Activated naive CD8-positive, alpha-beta T cell treated with anti-CD3 and anti-CD28 coated beads for 36 hours (primary cell): ENCODE data around the gene UGT1A9. TPM values are rescaled to one million over a fixed set of nuclear protein-coding genes. Genes with fewer than 3 reads are reported as not detected.

ENCODE experiments used
- DNase-seq: peaks from one replicate; pipeline ENCODE4 v3.0.0; 2021
- H3K27ac Mint-ChIP-seq: one replicate; pipeline ENCODE4 v1.8.0; 2022; ENCODE audit warnings: mild to moderate bottlenecking, moderate library complexity, mixed read lengths
- H3K27me3 Mint-ChIP-seq: one replicate; pipeline ENCODE4 v1.8.0; 2022; ENCODE audit warnings: mild to moderate bottlenecking, mixed read lengths
- H3K36me3 Mint-ChIP-seq: one replicate; pipeline ENCODE4 v1.8.0; 2021; ENCODE audit warnings: mild to moderate bottlenecking, mixed read lengths
- H3K4me1 Mint-ChIP-seq: one replicate; pipeline ENCODE4 v1.8.0; 2021; ENCODE audit warnings: mixed read lengths
- H3K4me3 Mint-ChIP-seq: one replicate; pipeline ENCODE4 v1.8.0; 2022; ENCODE audit warnings: mild to moderate bottlenecking, moderate library complexity, mixed read lengths
- H3K9me3 Mint-ChIP-seq: one replicate; pipeline ENCODE4 v1.8.0; 2022; ENCODE audit warnings: mixed read lengths
- total RNA-seq, 2 experiments: library from RNA; stranded (reverse); gene quantifications; one replicate each; pipeline ENCODE4 v1.2.3, GENCODE V29; 2021

UGT1A9 gene
- total RNA-seq, 2 experiments from 2014 or later: not detected

GRCh38 chr2:233775414-233775813 is 103.7 kb downstream of the UGT1A9 start:
- Mint-ChIP-seq H3K36me3 (no peaks in the 10 kb centered on the region), H3K4me1 (no peaks in the 10 kb centered on the region), H3K9me3 (peaks cover 7% of the 10 kb centered on the region), H3K27me3 (peaks cover 15% of the 10 kb centered on the region), H3K4me3 (no peak overlapping the region), H3K27ac (no peak overlapping the region)
- DNase-seq: no peak

DNA sequence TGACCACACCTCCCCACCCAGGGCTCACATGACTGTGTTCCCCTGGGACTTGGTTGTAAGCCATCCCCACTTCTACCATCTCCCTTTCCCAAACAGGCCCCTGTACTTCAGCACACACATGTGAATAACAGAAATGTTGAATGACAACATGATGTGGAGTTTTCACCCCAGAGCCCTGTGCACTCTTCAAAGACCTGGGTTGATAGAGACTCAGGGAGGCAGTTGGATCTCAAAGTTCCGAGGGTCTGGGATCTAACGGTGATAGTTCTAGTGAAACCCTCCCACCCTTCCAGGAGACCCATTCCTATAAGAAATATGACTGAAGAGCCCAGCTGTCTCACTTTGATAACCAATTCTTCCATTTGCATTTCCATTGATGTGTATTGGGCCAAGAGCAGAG is 106.3 kb downstream of the UGT1A9 start, which contains the start of gene MROH2A:
Gene MROH2A (plus strand): TSS at position 301 of the 400 bp plus-strand sequence. CDS start 1,029 bp downstream, outside the sequence.
- Mint-ChIP-seq H3K36me3 (no peaks in the 10 kb centered on the region), H3K9me3 (peaks cover 12% of the 10 kb centered on the region), H3K4me1 (no peaks in the 10 kb centered on the region), H3K27me3 (peaks cover 13% of the 10 kb centered on the region), H3K4me3 (no peak within 1 kb of the TSS), H3K27ac (no peak within 1 kb of the TSS)
- DNase-seq: no peak

DNA sequence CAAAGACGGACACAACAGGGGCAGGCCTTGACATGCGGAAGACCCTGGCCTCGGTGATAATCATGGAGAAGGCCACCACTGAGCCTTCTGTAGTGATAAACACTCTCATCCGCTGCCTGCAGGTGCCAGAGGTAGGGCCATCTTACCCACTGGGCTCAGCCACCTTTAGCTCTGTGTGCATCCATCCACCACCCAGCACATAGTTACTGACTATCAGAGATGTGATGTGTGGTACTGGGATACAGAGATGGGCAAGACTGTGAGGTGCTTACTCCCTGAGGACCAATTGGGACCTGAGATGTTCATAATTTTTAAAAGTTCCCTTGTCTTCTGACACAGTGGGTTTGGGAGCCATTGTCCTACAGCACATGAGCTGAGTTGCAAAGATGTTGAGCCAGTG is 108.0 kb downstream of the UGT1A9 start:
- peaks cover 8% of the 10 kb centered on the region for H3K27me3 Mint-ChIP-seq

GRCh38 chr2:233780771-233781170 is 109.1 kb downstream of the UGT1A9 start:
- Mint-ChIP-seq H3K9me3 (peaks cover 11% of the 10 kb centered on the region), H3K4me1 (no peaks in the 10 kb centered on the region), H3K27me3 (peaks cover 10% of the 10 kb centered on the region), H3K36me3 (no peaks in the 10 kb centered on the region), H3K27ac (no peak overlapping the region), H3K4me3 (no peak overlapping the region)
- DNase-seq: no peak

More for the DNA sequence above, 108.0 kb downstream of the UGT1A9 start:
- H3K4me1 Mint-ChIP-seq: no peaks in the 10 kb centered on the region
- H3K36me3 Mint-ChIP-seq: no peaks in the 10 kb centered on the region
- no peak overlapping the region for H3K4me3 Mint-ChIP-seq
- no peak overlapping the region for H3K27ac Mint-ChIP-seq
- no peak for DNase-seq
- H3K9me3 Mint-ChIP-seq: peaks cover 12% of the 10 kb centered on the region

DNA sequence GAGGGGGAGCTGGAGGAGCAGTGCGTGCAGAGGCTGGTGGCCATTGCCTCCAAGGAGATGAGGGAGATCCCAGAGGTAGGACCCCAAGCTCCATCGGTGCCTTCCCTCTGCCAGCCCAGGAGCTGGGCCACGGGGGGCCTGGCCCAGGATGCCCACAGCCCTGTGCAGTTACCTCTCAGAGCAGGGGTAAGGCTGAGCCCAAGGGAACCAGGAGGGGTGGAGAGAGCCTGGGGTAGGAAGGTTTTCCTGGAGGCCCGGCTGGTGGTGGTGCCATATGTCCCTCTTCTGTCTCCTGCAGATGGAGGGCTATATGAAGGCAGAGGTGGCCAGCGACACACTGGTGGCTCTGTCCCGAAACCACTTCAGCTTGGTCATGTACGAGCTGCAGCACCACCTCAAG is 117.9 kb downstream of the UGT1A9 start:
- peaks cover 4% of the 10 kb centered on the region for H3K9me3 Mint-ChIP-seq
- peaks cover 10% of the 10 kb centered on the region for H3K27me3 Mint-ChIP-seq
- no peak overlapping the region for H3K27ac Mint-ChIP-seq
- H3K4me1 Mint-ChIP-seq: no peaks in the 10 kb centered on the region
- H3K4me3 Mint-ChIP-seq: no peak overlapping the region
- H3K36me3 Mint-ChIP-seq: no peaks in the 10 kb centered on the region
- DNase-seq: no peak

DNA sequence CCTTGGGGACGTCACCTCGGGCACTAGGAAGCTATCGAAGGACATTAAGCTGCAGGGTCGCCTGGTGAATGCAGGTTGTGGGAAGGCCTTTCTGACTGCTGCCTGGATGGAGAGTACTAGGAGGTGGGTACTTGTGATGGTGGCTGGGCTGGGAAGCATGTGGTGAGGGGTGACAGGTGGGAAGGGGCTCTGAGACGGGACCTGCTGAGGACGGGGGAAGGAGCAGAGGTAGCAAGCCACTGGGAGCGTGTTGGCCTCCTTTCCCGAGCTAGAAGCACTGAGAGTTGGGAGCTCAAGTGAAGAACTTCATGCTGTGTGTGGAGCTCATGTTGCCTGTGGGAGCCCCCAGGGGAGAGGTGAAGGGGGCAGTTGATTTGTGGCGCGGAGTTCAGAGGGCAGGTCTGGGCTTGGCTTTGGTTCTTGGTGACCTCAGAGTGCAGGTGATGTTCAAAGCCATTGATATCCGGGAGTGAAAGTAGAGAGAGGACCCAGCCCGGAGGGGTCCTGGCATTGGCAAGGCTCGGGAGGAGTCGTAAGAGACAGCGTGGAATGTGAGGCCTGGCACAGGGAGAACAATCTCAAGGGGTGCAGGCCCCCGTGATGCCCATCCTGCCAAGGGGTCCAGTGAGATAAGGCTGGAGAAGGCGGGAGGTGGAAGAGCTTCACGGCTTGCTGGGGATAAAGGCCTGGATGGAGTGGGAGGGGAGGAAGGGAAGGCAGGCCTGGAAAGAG is 119.6 kb downstream of the UGT1A9 start:
- no peak overlapping the region for H3K4me3 Mint-ChIP-seq
- H3K4me1 Mint-ChIP-seq: no peaks in the 10 kb centered on the region
- H3K27me3 Mint-ChIP-seq: peaks cover 2% of the 10 kb centered on the region
- H3K36me3 Mint-ChIP-seq: no peaks in the 10 kb centered on the region
- peaks cover under 1% of the 10 kb centered on the region for H3K9me3 Mint-ChIP-seq
- H3K27ac Mint-ChIP-seq: no peak overlapping the region
- DNase-seq: no peak

DNA sequence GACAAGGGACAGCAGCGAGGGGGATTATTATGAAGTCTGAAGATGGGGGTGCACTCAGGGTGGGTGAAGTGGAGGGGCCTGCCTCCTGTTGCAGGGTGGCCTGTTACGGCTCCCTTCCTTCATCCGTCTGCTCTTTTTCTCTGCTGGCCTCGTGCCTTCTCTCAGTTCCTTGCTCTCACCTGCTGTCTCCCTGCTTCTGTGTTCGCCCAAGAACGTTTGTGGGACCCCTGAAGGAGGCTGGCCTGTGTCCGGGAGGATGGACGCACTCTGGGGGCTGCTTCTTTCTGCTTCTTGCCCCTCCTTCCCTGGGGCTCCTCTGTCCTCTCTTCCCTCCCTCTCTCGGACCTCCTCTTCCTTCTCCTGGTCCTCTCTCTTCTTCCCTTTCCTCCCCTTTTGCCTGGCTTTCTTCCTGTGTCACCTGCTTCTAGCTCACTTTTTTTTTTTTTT is 120.2 kb downstream of the UGT1A9 start:
- Mint-ChIP-seq H3K36me3 (no peaks in the 10 kb centered on the region), H3K27me3 (no peaks in the 10 kb centered on the region), H3K4me1 (no peaks in the 10 kb centered on the region), H3K27ac (no peak overlapping the region), H3K4me3 (no peak overlapping the region), H3K9me3 (no peaks in the 10 kb centered on the region)
- DNase-seq: no peak

DNA sequence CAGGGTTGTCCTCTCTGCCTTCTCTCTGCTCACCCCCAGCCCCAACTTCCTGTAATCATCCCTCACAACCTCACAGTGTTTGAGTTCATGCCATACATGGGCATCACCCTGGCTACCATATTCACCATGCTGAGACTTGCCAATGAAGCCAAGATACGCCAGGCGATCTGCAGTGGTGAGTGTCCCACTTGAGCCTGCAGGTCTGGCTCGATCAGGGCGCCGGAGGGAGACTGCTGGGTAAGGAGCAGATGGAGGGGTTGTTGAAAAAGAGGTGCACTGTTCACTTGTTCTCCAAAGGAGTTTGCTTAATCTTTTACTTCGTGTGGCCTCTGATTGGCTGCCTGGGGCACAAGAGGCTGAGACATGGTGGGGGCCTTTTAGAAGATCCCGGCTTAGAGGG is 121.0 kb downstream of the UGT1A9 start:
- H3K36me3 Mint-ChIP-seq: no peaks in the 10 kb centered on the region
- H3K27ac Mint-ChIP-seq: no peak overlapping the region
- no peaks in the 10 kb centered on the region for H3K4me1 Mint-ChIP-seq

DNA sequence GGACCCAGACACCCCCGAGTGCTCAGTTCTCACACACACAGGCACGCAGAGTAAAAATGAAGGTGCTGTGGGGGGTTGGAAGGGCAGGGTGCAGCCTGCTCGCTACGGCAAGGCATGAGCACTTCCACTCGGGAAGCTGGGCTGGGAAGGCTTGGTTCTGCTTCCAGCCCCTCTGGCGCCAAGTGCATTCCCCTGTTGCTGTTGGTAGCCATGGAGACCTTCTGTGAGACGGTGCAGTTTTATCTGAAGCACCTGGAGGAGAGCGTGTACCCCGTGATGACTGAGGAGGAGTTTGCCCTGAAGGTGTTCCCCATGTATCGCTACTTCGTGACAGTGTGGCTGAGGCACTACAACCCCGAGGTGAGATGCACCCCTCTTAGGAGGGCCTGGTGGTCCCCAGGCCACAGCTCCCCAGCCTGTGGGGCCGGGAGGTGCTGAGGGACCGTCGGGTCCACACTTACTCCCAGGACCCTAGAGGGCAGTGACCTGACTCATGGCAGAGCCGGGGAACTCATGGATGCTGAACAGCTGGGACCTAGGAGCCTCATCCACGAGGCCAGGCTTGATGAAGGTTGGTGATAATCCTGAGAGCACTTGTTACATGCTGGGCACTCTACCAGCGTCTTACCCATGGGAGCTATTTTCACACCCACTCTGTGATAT is 121.9 kb downstream of the UGT1A9 start:
- no peaks in the 10 kb centered on the region for H3K4me1 Mint-ChIP-seq
- H3K27me3 Mint-ChIP-seq: no peaks in the 10 kb centered on the region
- no peak overlapping the region for H3K27ac Mint-ChIP-seq
- no peak for DNase-seq
- H3K36me3 Mint-ChIP-seq: no peaks in the 10 kb centered on the region
- no peak overlapping the region for H3K4me3 Mint-ChIP-seq
- no peaks in the 10 kb centered on the region for H3K9me3 Mint-ChIP-seq

More for the DNA sequence above, 121.0 kb downstream of the UGT1A9 start:
- Mint-ChIP-seq H3K9me3 (no peaks in the 10 kb centered on the region), H3K4me3 (no peak overlapping the region), H3K27me3 (no peaks in the 10 kb centered on the region)
- no peak for DNase-seq

DNA sequence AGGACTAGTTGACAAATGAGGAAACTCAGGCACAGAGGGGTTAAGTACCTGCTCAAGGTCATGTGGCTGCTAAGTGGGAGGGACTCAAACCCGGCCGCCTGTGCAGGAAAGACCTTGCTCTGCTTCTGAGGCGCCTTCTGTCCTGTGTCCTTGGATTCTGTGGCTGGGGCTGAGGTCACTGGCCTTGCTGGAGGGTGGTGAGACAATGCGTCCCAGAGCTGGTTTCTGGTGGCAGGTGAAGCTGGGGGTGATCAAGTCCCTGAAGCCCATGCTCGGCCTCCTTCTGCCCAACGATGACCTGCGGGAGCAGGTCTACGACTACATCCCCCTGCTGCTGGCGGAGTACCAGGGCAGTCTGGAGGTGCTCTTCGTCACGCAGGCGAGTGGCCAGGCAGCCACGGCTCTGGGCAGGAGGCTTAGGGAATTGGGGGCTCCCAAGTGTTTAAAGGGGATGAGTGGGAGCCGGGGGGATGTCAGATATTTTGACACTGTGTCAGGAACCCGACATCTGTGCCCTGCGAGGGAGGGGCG is 122.5 kb downstream of the UGT1A9 start:
- no peak overlapping the region for H3K4me3 Mint-ChIP-seq
- no peaks in the 10 kb centered on the region for H3K9me3 Mint-ChIP-seq
- no peaks in the 10 kb centered on the region for H3K4me1 Mint-ChIP-seq
- no peak for DNase-seq
- no peaks in the 10 kb centered on the region for H3K36me3 Mint-ChIP-seq
- no peaks in the 10 kb centered on the region for H3K27me3 Mint-ChIP-seq
- H3K27ac Mint-ChIP-seq: no peak overlapping the region

DNA sequence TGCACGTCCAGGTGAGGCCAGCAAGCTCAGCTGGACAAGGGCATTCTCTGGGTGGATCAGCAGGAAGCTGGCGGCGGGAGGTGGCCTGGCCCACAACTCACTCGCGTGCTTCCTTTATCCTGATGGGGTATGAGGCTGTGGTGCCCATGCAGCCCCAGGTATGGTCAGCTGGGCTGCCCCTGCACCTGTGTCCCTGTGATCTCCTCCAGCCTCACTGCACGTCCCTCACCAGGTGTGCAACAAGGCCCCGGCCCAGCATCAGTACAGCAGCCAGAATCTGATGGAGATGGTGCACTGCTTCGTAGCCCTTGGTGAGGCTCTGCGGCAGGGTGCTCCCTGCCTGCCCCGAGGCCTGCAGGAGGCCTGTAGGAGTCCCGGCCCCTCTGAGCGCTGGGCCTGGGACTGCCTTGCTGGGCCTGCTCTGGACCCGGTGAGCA is 124.1 kb downstream of the UGT1A9 start:
- Mint-ChIP-seq H3K27me3 (no peaks in the 10 kb centered on the region), H3K36me3 (no peaks in the 10 kb centered on the region), H3K4me3 (no peak overlapping the region), H3K27ac (no peak overlapping the region), H3K4me1 (no peaks in the 10 kb centered on the region), H3K9me3 (no peaks in the 10 kb centered on the region)
- no peak for DNase-seq

- Mint-ChIP-seq H3K4me1 (no peaks in the 10 kb centered on the region), H3K36me3 (no peaks in the 10 kb centered on the region), H3K4me3 (no peak overlapping the region), H3K9me3 (no peaks in the 10 kb centered on the region), H3K27me3 (no peaks in the 10 kb centered on the region), H3K27ac (no peak overlapping the region)
- DNase-seq: no peak
These were observed 124.6 kb downstream of the UGT1A9 start for GRCh38 chr2:233796254-233796653.

DNA sequence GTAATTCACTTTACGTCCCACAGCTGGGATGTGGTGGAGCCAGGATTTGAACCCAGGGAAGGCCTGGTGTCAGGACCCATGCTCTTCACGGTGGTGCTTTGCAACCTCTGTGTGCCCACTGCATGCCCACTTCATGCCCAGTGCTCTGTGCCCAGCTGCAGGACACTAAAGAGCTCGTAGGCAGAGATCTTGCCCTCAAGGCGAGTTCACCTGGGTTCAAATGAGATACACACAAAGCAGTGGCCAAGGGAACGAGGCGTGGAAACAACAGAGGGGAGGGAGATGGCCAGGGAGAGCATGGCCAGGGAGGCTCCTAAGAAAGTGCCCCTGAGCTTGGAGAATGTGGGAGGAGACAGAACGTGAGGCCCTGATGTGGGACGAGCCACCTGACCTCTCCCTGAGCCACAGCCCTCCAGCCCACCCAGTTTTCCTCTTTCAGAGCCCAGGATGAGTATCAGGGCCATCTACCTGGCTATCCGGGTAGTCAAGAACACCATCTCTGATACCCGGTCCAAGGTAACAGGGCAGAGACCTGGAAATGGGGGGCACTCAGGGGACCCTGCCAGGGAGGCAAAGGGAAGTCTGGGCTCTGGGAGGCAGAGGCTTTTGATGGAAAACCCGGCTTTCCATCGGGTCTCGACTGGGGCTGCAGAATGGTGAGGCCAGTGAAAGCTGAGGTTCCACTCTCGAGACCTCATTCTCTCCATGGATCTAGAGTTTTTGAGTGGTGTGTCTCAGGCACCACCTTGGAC is 126.8 kb downstream of the UGT1A9 start:
- Mint-ChIP-seq H3K27ac (no peak overlapping the region), H3K4me1 (no peaks in the 10 kb centered on the region), H3K4me3 (no peak overlapping the region), H3K9me3 (no peaks in the 10 kb centered on the region), H3K36me3 (no peaks in the 10 kb centered on the region), H3K27me3 (peaks cover 7% of the 10 kb centered on the region)
- DNase-seq: no peak

- Mint-ChIP-seq H3K4me1 (no peaks in the 10 kb centered on the region), H3K4me3 (no peak overlapping the region), H3K27me3 (peaks cover 11% of the 10 kb centered on the region), H3K27ac (no peak overlapping the region), H3K36me3 (no peaks in the 10 kb centered on the region), H3K9me3 (no peaks in the 10 kb centered on the region)
- DNase-seq: no peak
These were observed 127.5 kb downstream of the UGT1A9 start for GRCh38 chr2:233799087-233799665.

DNA sequence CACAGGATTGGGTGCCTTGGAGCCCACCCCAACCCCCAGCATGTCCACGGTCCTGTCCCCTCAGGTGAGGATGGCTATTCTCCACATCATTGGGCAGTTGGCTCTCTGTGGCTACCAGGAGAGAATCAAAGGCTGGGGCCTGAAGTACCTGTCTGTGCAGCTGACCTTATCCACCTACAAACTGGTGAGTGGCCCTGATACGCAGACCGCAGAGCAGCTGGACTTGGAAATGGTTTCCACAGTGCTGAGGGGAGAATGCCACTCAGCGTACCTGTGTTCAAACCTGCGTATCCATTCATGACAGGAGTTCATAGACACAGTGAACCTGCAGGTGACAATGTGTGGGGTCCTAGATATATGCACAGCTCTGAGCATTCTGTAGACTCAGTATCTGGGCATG is 128.0 kb downstream of the UGT1A9 start:
- Mint-ChIP-seq H3K4me1 (no peaks in the 10 kb centered on the region), H3K4me3 (no peak overlapping the region), H3K27me3 (peaks cover 11% of the 10 kb centered on the region), H3K9me3 (no peaks in the 10 kb centered on the region), H3K27ac (no peak overlapping the region), H3K36me3 (no peaks in the 10 kb centered on the region)
- DNase-seq: no peak
